ENCODE data around the gene C15orf62.

C15orf62 gene

GRCh38 chr15:40787991-40788390 is 18.2 kb downstream of the C15orf62 start:
- no peak for DNase-seq
- Histone ChIP-seq H3K27ac (no peak overlapping the region), H3K36me3 (replicated peaks) (no peaks in the 10 kb centered on the region), H3K4me3 (ENCODE audit: low read depth, low read length) (no peak overlapping the region), H3K27me3 (replicated peaks) (no peaks in the 10 kb centered on the region)
- TF ChIP-seq CTCF (IDR thresholded peaks at IDR 0.05; ENCODE audit: low read depth, low read length, missing control alignments) = no peak
- in situ Hi-C loops (cut with HindIII; ENCODE audit: low pct_ligation_motif_present, low sequenced_read_pairs) = no loop called here

- DNase-seq = no peak
- no peak for TF ChIP-seq CTCF (IDR thresholded peaks at IDR 0.05; ENCODE audit: low read depth, low read length, missing control alignments)
- no peak overlapping the region for H3K4me3 ChIP-seq (ENCODE audit: low read depth, low read length)
- no peak overlapping the region for H3K27ac ChIP-seq
- no peaks in the 10 kb centered on the region for H3K36me3 ChIP-seq (replicated peaks)
- in situ Hi-C loops (cut with HindIII; ENCODE audit: low pct_ligation_motif_present, low sequenced_read_pairs) = no loop called here
- H3K27me3 ChIP-seq (replicated peaks) = no peaks in the 10 kb centered on the region
Observed at GRCh38 chr15:40789119-40789518, 19.3 kb downstream of the C15orf62 start.

- in situ Hi-C loops (cut with HindIII; ENCODE audit: low pct_ligation_motif_present, low sequenced_read_pairs) = no loop called here
- Histone ChIP-seq H3K36me3 (replicated peaks) (no peaks in the 10 kb centered on the region), H3K4me3 (ENCODE audit: low read depth, low read length) (no peak overlapping the region), H3K27me3 (replicated peaks) (no peaks in the 10 kb centered on the region), H3K27ac (no peak overlapping the region)
- no peak for DNase-seq
- no peak for TF ChIP-seq CTCF (IDR thresholded peaks at IDR 0.05; ENCODE audit: low read depth, low read length, missing control alignments)
Observed at GRCh38 chr15:40789999-40790398, 20.2 kb downstream of the C15orf62 start.

GRCh38 chr15:40790718-40791117 is 20.9 kb downstream of the C15orf62 start:
- DNase-seq = no peak
- in situ Hi-C loops (cut with HindIII; ENCODE audit: low pct_ligation_motif_present, low sequenced_read_pairs) = no loop called here
- Histone ChIP-seq H3K27ac (no peak overlapping the region), H3K27me3 (replicated peaks) (no peaks in the 10 kb centered on the region), H3K4me3 (ENCODE audit: low read depth, low read length) (no peak overlapping the region), H3K36me3 (replicated peaks) (no peaks in the 10 kb centered on the region)
- TF ChIP-seq CTCF (IDR thresholded peaks at IDR 0.05; ENCODE audit: low read depth, low read length, missing control alignments) = no peak

- Histone ChIP-seq H3K27me3 (replicated peaks) (no peaks in the 10 kb centered on the region), H3K4me3 (ENCODE audit: low read depth, low read length) (no peak overlapping the region), H3K36me3 (replicated peaks) (no peaks in the 10 kb centered on the region), H3K27ac (no peak overlapping the region)
- no peak for DNase-seq
- in situ Hi-C loops (cut with HindIII; ENCODE audit: low pct_ligation_motif_present, low sequenced_read_pairs) = no loop called here
- no peak for TF ChIP-seq CTCF (IDR thresholded peaks at IDR 0.05; ENCODE audit: low read depth, low read length, missing control alignments)
Observed at GRCh38 chr15:40792394-40792793, 22.6 kb downstream of the C15orf62 start.

- no peak for TF ChIP-seq CTCF (IDR thresholded peaks at IDR 0.05; ENCODE audit: low read depth, low read length, missing control alignments)
- peak overlapping the region; percentile 79 for H3K27ac ChIP-seq
- DNase-seq = peak; percentile 98
- no peaks in the 10 kb centered on the region for H3K27me3 ChIP-seq (replicated peaks)
- in situ Hi-C loops (cut with HindIII; ENCODE audit: low pct_ligation_motif_present, low sequenced_read_pairs) = no loop called here
- H3K36me3 ChIP-seq (replicated peaks) = no peaks in the 10 kb centered on the region
- no peak overlapping the region for H3K4me3 ChIP-seq (ENCODE audit: low read depth, low read length)
Observed at GRCh38 chr15:40793216-40793989, 23.6 kb downstream of the C15orf62 start.
